Lower leg skin (tissue), 4 donors: Measurements from ENCODE around the gene PI16. TPM values are rescaled to one million over a fixed set of nuclear protein-coding genes. Genes with fewer than 3 reads are reported as not detected.

Source experiments
- DNase-seq, 2 donors: peaks; one replicate each; pipeline ENCODE4 v3.0.0-alpha.2; 2019; ENCODE audit warnings: low spot score in 2 of 2
- H3K4me3 ChIP-seq: fragments of 200-600 bp; sonication (generic); 2 replicates; pipeline ENCODE4 v1.5.1; 2017; ENCODE audit warnings: mild to moderate bottlenecking, low read depth; ENCODE audit not compliant: poor library complexity, severe bottlenecking
- CTCF ChIP-seq, 3 donors: fragments of 450-650 bp; IDR thresholded peaks; one replicate each; pipeline ENCODE4 v1.5.1; 2016; ENCODE audit warnings: antibody characterized with exemption in 3 of 3, mild to moderate bottlenecking in 3 of 3, moderate library complexity in 2 of 3
- POLR2A ChIP-seq, 2 donors: fragments of 450-650 bp; IDR thresholded peaks; one replicate each; pipeline ENCODE4 v1.6.1; 2016 to 2017; ENCODE audit warnings: antibody characterized with exemption in 2 of 2, mild to moderate bottlenecking in 1 of 2, moderate library complexity in 1 of 2
- WGBS, 2 donors: methylation state at CpG; one replicate each; pipeline ENCODE4 v1.1.5; 2018; 5-methylcytosine and 5-hydroxymethylcytosine counted together
- intact Hi-C: fragments of 100-400 bp; cut with DNase I; formaldehyde crosslinking; loops from one replicate; pipeline ENCODE4 v1.15.0; 2023; ENCODE audit warnings: low total_unique reads
- total RNA-seq, 4 donors: library from RNA; depleted of rRNA; stranded (reverse); fragments of >200 nt; gene quantifications; one replicate each; pipeline ENCODE4 v1.1.0, GENCODE V29; 2016

PI16 gene
- total RNA-seq, 4 donors from 2014 or later: 2.1 to 18.5 (median 2.7) TPM

GRCh38 chr6:36912030-36912454 lies 42.5 kb upstream of the PI16 start:
- intact Hi-C loops: no loop called here
- no peak for DNase-seq
- no peak for TF ChIP-seq POLR2A (IDR thresholded peaks at IDR 0.05)
- no peak for TF ChIP-seq CTCF (IDR thresholded peaks at IDR 0.05)
- no peak overlapping the region for H3K4me3 ChIP-seq
- WGBS, 2 donors: 33 to 37% methylated on average over 4 of the region's 4 CpGs

GRCh38 chr6:36912586-36912985 lies 42.0 kb upstream of the PI16 start:
- intact Hi-C loops: no loop called here
- TF ChIP-seq CTCF (IDR thresholded peaks at IDR 0.05): no peak
- no peak for TF ChIP-seq POLR2A (IDR thresholded peaks at IDR 0.05)
- no peak for DNase-seq
- H3K4me3 ChIP-seq: no peak overlapping the region
- WGBS, 2 donors: 26 to 34% methylated on average over 8 of the region's 8 CpGs

- 62 to 64% methylated on average over 4 of the region's 4 CpGs for WGBS, 2 donors
- intact Hi-C loops: no loop called here
- DNase-seq: no peak
- no peak overlapping the region for H3K4me3 ChIP-seq
- TF ChIP-seq CTCF (IDR thresholded peaks at IDR 0.05) (no peak), POLR2A (IDR thresholded peaks at IDR 0.05) (no peak)
Measured at GRCh38 chr6:36913082-36913481, 41.5 kb upstream of the PI16 start.

- H3K4me3 ChIP-seq: no peak overlapping the region
- WGBS, 2 donors: 52 to 53% methylated on average over 10 of the region's 10 CpGs
- intact Hi-C loops: no loop called here
- DNase-seq: peak in 1 of 2 donors; percentile 33
- TF ChIP-seq CTCF (IDR thresholded peaks at IDR 0.05) (no peak), POLR2A (IDR thresholded peaks at IDR 0.05) (no peak)
Measured at GRCh38 chr6:36914227-36914794, 40.2 kb upstream of the PI16 start.

- 89 to 95% methylated on average over 4 of the region's 4 CpGs for WGBS, 2 donors
Measured at GRCh38 chr6:36915599-36915998, 38.9 kb upstream of the PI16 start.

More at GRCh38 chr6:36915599-36915998, 38.9 kb upstream of the PI16 start:
- TF ChIP-seq POLR2A (IDR thresholded peaks at IDR 0.05): no peak
- TF ChIP-seq CTCF (IDR thresholded peaks at IDR 0.05): no peak
- intact Hi-C loops: loop anchor here (5.0 kb wide), 1 partner anchor 57 kb away; no protein-coding TSS in a partner anchor
- DNase-seq: no peak
- no peak overlapping the region for H3K4me3 ChIP-seq
